Measurements from ENCODE around the gene SPTBN1.

- no peak for TF ChIP-seq CTCF (IDR thresholded peaks at IDR 0.05; ENCODE audit: extremely low read depth in 1 of 2, insufficient read depth in 1 of 2, low read depth in 1 of 2, low read length in 2 of 2)
- no peak for TF ChIP-seq MAX (IDR thresholded peaks at IDR 0.05; ENCODE audit: insufficient read depth, insufficient read length)
- TF ChIP-seq EZH2 (IDR thresholded peaks at IDR 0.05; ENCODE audit: borderline replicate concordance, low read depth, low read length, severe bottlenecking), result no peak
Measured at GRCh38 chr2:54543733-54544396, 87.7 kb downstream of the SPTBN1 start.
